ENCODE data around the gene PIGK.

- TF ChIP-seq CTCF (IDR thresholded peaks at IDR 0.05; ENCODE audit: low read length) (peak; percentile 41), EZH2phosphoT487 (IDR thresholded peaks at IDR 0.05; ENCODE audit: low read length) (no peak)
Observed at GRCh38 chr1:77126307-77126706, 92.9 kb downstream of the PIGK start.
